Measurements from ENCODE around the gene OR5H15. TPM values are rescaled to one million over a fixed set of nuclear protein-coding genes. Genes with fewer than 3 reads are reported as not detected.
"Not testable (repeated sequence)": the region's sequence is repeated elsewhere in the genome, so short reads cannot be mapped to it uniquely, and the experiment has no call there.

The OR5H15 gene
- total RNA-seq, 1 donor from 2014 or later, result not detected

DNA sequence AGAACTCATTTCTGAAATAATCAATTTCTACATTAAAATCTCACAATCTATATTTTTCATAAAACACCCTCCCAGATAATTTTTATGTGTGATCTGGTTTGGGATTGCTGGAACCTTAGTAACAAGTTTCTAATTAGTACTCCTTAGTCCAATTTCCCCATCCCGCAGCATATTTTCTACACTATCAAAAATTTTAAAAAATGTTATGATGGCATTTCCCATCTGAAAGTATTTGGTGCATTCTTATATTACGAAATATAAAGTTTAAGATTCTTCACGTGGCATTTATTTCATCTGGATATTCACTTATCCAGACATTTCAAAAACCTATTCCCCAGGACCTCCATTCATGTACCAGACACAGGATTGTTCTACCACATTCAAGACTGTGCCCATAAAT, 17.7 kb upstream of the OR5H15 start:
- DNase-seq (ENCODE audit: extremely low spot score, unreplicated experiment), result no peak
- no peaks in the 10 kb centered on the region for H3K27me3 Mint-ChIP-seq
- no peaks in the 10 kb centered on the region for H3K9me3 Mint-ChIP-seq
- H3K4me3 Mint-ChIP-seq, result no peak overlapping the region
- TF ChIP-seq CTCF (conservative IDR thresholded peaks at IDR 0.05), result no peak
- no peaks in the 10 kb centered on the region for H3K4me1 Mint-ChIP-seq (ENCODE audit: unreplicated experiment)
- H3K27ac Mint-ChIP-seq, result no peak overlapping the region
- no peaks in the 10 kb centered on the region for H3K36me3 Mint-ChIP-seq

GRCh38 chr3:98149456-98149855, 17.0 kb upstream of the OR5H15 start:
- H3K36me3 Mint-ChIP-seq; DNase-seq (ENCODE audit: extremely low spot score, unreplicated experiment); H3K4me3 Mint-ChIP-seq; H3K27ac Mint-ChIP-seq; H3K27me3 Mint-ChIP-seq; H3K4me1 Mint-ChIP-seq (ENCODE audit: unreplicated experiment); H3K9me3 Mint-ChIP-seq: not testable (repeated sequence)

DNA sequence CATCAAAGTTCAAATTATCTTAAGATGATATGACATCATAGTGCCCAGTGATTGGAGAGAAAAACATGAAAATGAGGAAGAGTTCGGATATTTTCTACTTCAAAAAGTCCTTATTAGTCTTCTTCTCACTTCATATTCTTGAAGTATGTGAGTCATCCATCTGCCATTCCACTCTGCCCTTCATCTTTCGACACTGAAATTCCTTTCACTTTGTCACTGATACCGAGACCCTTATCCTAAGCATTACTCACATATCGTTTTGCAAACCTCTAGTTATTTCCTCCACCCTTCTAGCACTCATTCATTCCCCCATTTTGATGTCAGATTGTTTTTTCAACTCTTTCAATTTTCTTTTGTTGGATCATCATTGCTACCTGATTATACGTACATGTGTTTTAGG, 15.3 kb upstream of the OR5H15 start:
- Mint-ChIP-seq H3K4me1 (ENCODE audit: unreplicated experiment) (no peaks in the 10 kb centered on the region), H3K27me3 (no peaks in the 10 kb centered on the region), H3K36me3 (no peaks in the 10 kb centered on the region), H3K9me3 (no peaks in the 10 kb centered on the region), H3K27ac (no peak overlapping the region), H3K4me3 (no peak overlapping the region)
- no peak for TF ChIP-seq CTCF (conservative IDR thresholded peaks at IDR 0.05)
- no peak for DNase-seq (ENCODE audit: extremely low spot score, unreplicated experiment)

DNA sequence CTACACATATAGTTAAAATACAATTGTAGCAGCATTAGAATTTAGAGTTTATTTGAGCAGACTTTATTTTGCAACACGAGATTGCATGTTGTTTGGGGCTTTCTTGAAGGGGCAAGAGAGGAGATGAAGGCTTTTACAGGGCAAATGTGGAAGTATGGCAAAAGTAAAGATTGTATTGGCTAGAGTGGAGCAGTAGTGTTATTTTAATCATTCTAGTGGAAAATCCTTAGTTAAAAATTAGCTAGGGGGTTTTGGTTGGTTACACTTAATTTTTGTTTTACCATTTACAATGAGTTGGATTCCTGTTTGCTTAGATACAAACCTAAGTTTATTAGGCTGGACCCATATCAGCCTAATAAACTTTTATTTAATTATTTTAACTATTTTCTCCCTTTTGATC, 4.6 kb downstream of the OR5H15 start:
- no peaks in the 10 kb centered on the region for H3K4me1 Mint-ChIP-seq (ENCODE audit: unreplicated experiment)
- no peaks in the 10 kb centered on the region for H3K9me3 Mint-ChIP-seq
- DNase-seq (ENCODE audit: extremely low spot score, unreplicated experiment), result no peak
- no peak overlapping the region for H3K27ac Mint-ChIP-seq
- H3K4me3 Mint-ChIP-seq, result no peak overlapping the region
- no peaks in the 10 kb centered on the region for H3K36me3 Mint-ChIP-seq
- no peak for TF ChIP-seq CTCF (conservative IDR thresholded peaks at IDR 0.05)
- H3K27me3 Mint-ChIP-seq, result no peaks in the 10 kb centered on the region

GRCh38 chr3:98172621-98173020, 6.1 kb downstream of the OR5H15 start:
- Mint-ChIP-seq H3K27ac (no peak overlapping the region), H3K4me1 (ENCODE audit: unreplicated experiment) (no peaks in the 10 kb centered on the region), H3K9me3 (no peaks in the 10 kb centered on the region), H3K36me3 (no peaks in the 10 kb centered on the region), H3K27me3 (no peaks in the 10 kb centered on the region), H3K4me3 (no peak overlapping the region)
- no peak for TF ChIP-seq CTCF (conservative IDR thresholded peaks at IDR 0.05)
- no peak for DNase-seq (ENCODE audit: extremely low spot score, unreplicated experiment)

GRCh38 chr3:98180319-98180890, 13.9 kb downstream of the OR5H15 start:
- Mint-ChIP-seq H3K36me3 (no peaks in the 10 kb centered on the region), H3K4me3 (no peak overlapping the region), H3K27ac (no peak overlapping the region), H3K9me3 (no peaks in the 10 kb centered on the region), H3K27me3 (no peaks in the 10 kb centered on the region), H3K4me1 (ENCODE audit: unreplicated experiment) (no peaks in the 10 kb centered on the region)
- no peak for TF ChIP-seq CTCF (conservative IDR thresholded peaks at IDR 0.05)
- no peak for DNase-seq (ENCODE audit: extremely low spot score, unreplicated experiment)

All from type B pancreatic cell (in vitro differentiated cells).